ENCODE measurements around the gene ATF7. TPM values are rescaled to one million over a fixed set of nuclear protein-coding genes. Genes with fewer than 3 reads are reported as not detected.
"Not testable (repeated sequence)": the region's sequence is repeated elsewhere in the genome, so short reads cannot be mapped to it uniquely, and the experiment has no call there.

Gene ATF7
- polyA plus RNA-seq, 1 of the 3 experiments (the other 2 are of a cell fraction): 12.8 TPM

GRCh38 chr12:53638057-53638456 lies 11.9 kb upstream of the ATF7 start (continued):
- no peak for TF ChIP-seq JUND (IDR thresholded peaks at IDR 0.05)
- TF ChIP-seq MXI1 (IDR thresholded peaks at IDR 0.05; ENCODE audit: low read depth, low read length): no peak
- no peak for TF ChIP-seq IRF3 (IDR thresholded peaks at IDR 0.05; ENCODE audit: low read depth, low read length)
- no peak for TF ChIP-seq MEF2A (IDR thresholded peaks at IDR 0.05; ENCODE audit: borderline replicate concordance, low read depth)

GRCh38 chr12:53636641-53637040 lies 10.5 kb upstream of the ATF7 start:
- CTCF ChIA-PET: interaction anchor here (2.6 kb wide), 1 partner anchor 65 kb away, joined by 5 read pairs; no protein-coding TSS in a partner anchor

GRCh38 chr12:53635708-53636107 lies 9.5 kb upstream of the ATF7 start:
- H3K27me3 ChIP-seq (ENCODE audit: insufficient read depth); H3K9ac ChIP-seq; H3K4me3 ChIP-seq (ENCODE audit: low read depth in 2 of 2, low read length in 1 of 2); H2AFZ ChIP-seq (ENCODE audit: low read depth); H3K79me2 ChIP-seq (ENCODE audit: insufficient read depth); H3F3A ChIP-seq (replicated peaks; ENCODE audit: insufficient read depth); DNase-seq; H3K9me3 ChIP-seq; POLR2A ChIA-PET; H4K20me1 ChIP-seq (ENCODE audit: insufficient read depth); H3K4me2 ChIP-seq; H3K9me2 ChIP-seq; H3K27ac ChIP-seq (ENCODE audit: low read depth in 2 of 2, low read length in 1 of 2); H3K4me1 ChIP-seq (ENCODE audit: control insufficient read depth in 1 of 2, insufficient read depth in 2 of 2, low read depth in 1 of 2, low read length in 1 of 2); H3K36me3 ChIP-seq (replicated peaks in 1 of 2; ENCODE audit: control insufficient read depth in 1 of 2, insufficient read depth in 2 of 2, low read length in 1 of 2): not testable (repeated sequence)
- CTCF ChIA-PET: interaction anchor here (2.6 kb wide), 1 partner anchor 66 kb away, joined by 5 read pairs; no protein-coding TSS in a partner anchor

More at GRCh38 chr12:53636641-53637040, 10.5 kb upstream of the ATF7 start:
- Histone ChIP-seq H3K4me1 (ENCODE audit: control insufficient read depth in 1 of 2, insufficient read depth in 2 of 2, low read depth in 1 of 2, low read length in 1 of 2) (no peaks in the 10 kb centered on the region), H2AFZ (ENCODE audit: low read depth) (no peak overlapping the region), H3K9me3 (no peaks in the 10 kb centered on the region), H3K4me3 (ENCODE audit: low read depth in 2 of 2, low read length in 1 of 2) (no peak overlapping the region), H3K27me3 (ENCODE audit: insufficient read depth) (no peaks in the 10 kb centered on the region), H3K79me2 (ENCODE audit: insufficient read depth) (no peaks in the 10 kb centered on the region), H3K9me2 (no peaks in the 10 kb centered on the region), H3F3A (replicated peaks; ENCODE audit: insufficient read depth) (no peaks in the 10 kb centered on the region), H3K4me2 (no peak overlapping the region), H3K27ac (ENCODE audit: low read depth in 2 of 2, low read length in 1 of 2) (no peak overlapping the region), H3K9ac (no peak overlapping the region), H3K36me3 (replicated peaks in 1 of 2; ENCODE audit: control insufficient read depth in 1 of 2, insufficient read depth in 2 of 2, low read length in 1 of 2) (no peaks in the 10 kb centered on the region), H4K20me1 (ENCODE audit: insufficient read depth) (no peaks in the 10 kb centered on the region)
- WGBS (ENCODE audit: low lambda C conversion rate): 9% methylated on average over 2 of the region's 2 CpGs
- POLR2A ChIA-PET: no interaction called here
- TF ChIP-seq GABPA (IDR thresholded peaks at IDR 0.05; ENCODE audit: low read depth) (no peak), YY1 (IDR thresholded peaks at IDR 0.05; ENCODE audit: low read depth) (no peak), NRF1 (IDR thresholded peaks at IDR 0.05; ENCODE audit: low read depth, low read length) (no peak), GATA2 (CRISPR knock-in tag; IDR thresholded peaks at IDR 0.05) (no peak), NFIC (IDR thresholded peaks at IDR 0.05; ENCODE audit: borderline replicate concordance) (no peak), FOSL2 (IDR thresholded peaks at IDR 0.05; ENCODE audit: borderline replicate concordance, low read depth) (no peak), FOXJ3 (CRISPR knock-in tag; IDR thresholded peaks at IDR 0.05) (no peak), FOXM1 (IDR thresholded peaks at IDR 0.05; ENCODE audit: low read depth) (no peak), ELF1 (IDR thresholded peaks at IDR 0.05) (no peak), POLR2AphosphoS5 (IDR thresholded peaks at IDR 0.05; ENCODE audit: low read depth, low read length) (no peak), SIN3A (IDR thresholded peaks at IDR 0.05; ENCODE audit: borderline replicate concordance, low read depth, low read length) (no peak), RXRA (IDR thresholded peaks at IDR 0.05; ENCODE audit: borderline replicate concordance, low read depth) (no peak), RFX5 (IDR thresholded peaks at IDR 0.05; ENCODE audit: low read length) (no peak), USF1 (IDR thresholded peaks at IDR 0.05; ENCODE audit: borderline replicate concordance, low read depth) (no peak), JUND (IDR thresholded peaks at IDR 0.05) (no peak)
- no peak for DNase-seq

All from SK-N-SH (cell line).